ENCODE measurements around the gene ASCC2. TPM values are rescaled to one million over a fixed set of nuclear protein-coding genes. Genes with fewer than 3 reads are reported as not detected.

Gene ASCC2
- total and polyA plus RNA-seq, 5 donors from 2014 or later, result 39.3 to 94.0 (median 42.8) TPM

DNA sequence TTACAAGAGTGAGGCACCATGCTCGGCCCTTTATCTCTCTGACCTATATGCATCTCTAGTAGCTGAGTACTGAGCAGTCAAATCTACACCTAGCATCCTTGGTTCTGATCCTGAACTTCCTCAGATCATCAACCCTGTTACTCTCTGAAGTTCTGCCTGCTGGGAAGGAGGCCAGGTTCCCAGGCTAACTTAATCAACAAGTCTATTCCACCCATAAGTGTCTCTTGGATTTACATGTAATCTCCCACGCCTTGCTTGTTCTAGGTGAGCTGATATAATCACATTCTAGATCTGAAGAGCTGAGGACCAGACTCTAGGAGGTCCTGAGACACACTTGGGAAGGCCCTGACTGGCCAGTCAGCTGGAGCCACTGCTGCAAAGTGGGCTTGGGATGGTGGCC, 96.1 kb downstream of the ASCC2 start:
- Mint-ChIP-seq H3K4me1 (no peaks in the 10 kb centered on the region), H3K9me3 (no peaks in the 10 kb centered on the region), H3K36me3 (peaks cover 30% of the 10 kb centered on the region), H3K27ac (peak overlapping the region in 1 of 3 donors; percentile 52), H3K27me3 (no peaks in the 10 kb centered on the region), H3K4me3 (no peak overlapping the region)
- Histone ChIP-seq H3K4me3 (ENCODE audit: low read depth, low read length) (no peak overlapping the region), H3K27ac (ENCODE audit: insufficient read depth, low read length, poor library complexity, severe bottlenecking) (no peak overlapping the region), H3K4me1 (ENCODE audit: control insufficient read depth, insufficient read depth, low read length, poor library complexity, severe bottlenecking) (no peaks in the 10 kb centered on the region), H3K9me3 (ENCODE audit: control insufficient read depth in 2 of 2, low read length in 2 of 2) (no peaks in the 10 kb centered on the region), H3K36me3 (ENCODE audit: control insufficient read depth, insufficient read depth, low read length) (peaks cover 19% of the 10 kb centered on the region), H3K27me3 (ENCODE audit: control insufficient read depth, insufficient read depth, low read length) (no peaks in the 10 kb centered on the region)
- ATAC-seq (ENCODE audit: low read depth in 2 of 2) (no peak), DNase-seq (no peak)

DNA sequence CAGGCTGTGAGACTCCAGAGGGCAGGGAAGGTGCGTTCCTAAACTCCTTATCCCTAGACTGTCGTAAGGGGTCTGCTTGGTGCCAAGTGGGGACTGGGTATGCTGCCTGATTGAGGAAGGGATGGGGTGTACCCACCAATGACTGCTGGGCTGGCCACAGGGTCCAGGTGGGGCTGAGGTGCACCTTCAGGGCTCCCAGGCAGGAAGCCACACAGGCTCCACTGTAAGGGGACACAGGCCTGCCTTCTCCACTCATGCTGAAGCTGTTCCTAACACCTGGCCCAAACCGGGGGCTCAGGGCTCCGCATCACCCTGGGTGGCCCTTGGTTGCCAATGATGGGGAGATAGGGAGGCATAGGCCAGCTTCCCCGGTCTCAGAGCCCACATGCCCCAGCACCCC, 97.9 kb downstream of the ASCC2 start:
- Histone ChIP-seq H3K27ac (ENCODE audit: insufficient read depth, low read length, poor library complexity, severe bottlenecking) (no peak overlapping the region), H3K4me3 (ENCODE audit: low read depth, low read length) (no peak overlapping the region), H3K36me3 (ENCODE audit: control insufficient read depth, insufficient read depth, low read length) (peaks cover 15% of the 10 kb centered on the region), H3K9me3 (ENCODE audit: control insufficient read depth in 2 of 2, low read length in 2 of 2) (no peaks in the 10 kb centered on the region), H3K4me1 (ENCODE audit: control insufficient read depth, insufficient read depth, low read length, poor library complexity, severe bottlenecking) (no peaks in the 10 kb centered on the region), H3K27me3 (ENCODE audit: control insufficient read depth, insufficient read depth, low read length) (no peaks in the 10 kb centered on the region)
- no peak overlapping the region for H3K4me3 Mint-ChIP-seq
- no peaks in the 10 kb centered on the region for H3K9me3 Mint-ChIP-seq
- H3K27ac Mint-ChIP-seq, result peak overlapping the region in 1 of 3 donors; percentile 20
- H3K27me3 Mint-ChIP-seq, result no peaks in the 10 kb centered on the region
- H3K36me3 Mint-ChIP-seq, result peaks cover 22% of the 10 kb centered on the region
- no peak for DNase-seq
- no peak for ATAC-seq (ENCODE audit: low read depth in 2 of 2)
- no peaks in the 10 kb centered on the region for H3K4me1 Mint-ChIP-seq

DNA sequence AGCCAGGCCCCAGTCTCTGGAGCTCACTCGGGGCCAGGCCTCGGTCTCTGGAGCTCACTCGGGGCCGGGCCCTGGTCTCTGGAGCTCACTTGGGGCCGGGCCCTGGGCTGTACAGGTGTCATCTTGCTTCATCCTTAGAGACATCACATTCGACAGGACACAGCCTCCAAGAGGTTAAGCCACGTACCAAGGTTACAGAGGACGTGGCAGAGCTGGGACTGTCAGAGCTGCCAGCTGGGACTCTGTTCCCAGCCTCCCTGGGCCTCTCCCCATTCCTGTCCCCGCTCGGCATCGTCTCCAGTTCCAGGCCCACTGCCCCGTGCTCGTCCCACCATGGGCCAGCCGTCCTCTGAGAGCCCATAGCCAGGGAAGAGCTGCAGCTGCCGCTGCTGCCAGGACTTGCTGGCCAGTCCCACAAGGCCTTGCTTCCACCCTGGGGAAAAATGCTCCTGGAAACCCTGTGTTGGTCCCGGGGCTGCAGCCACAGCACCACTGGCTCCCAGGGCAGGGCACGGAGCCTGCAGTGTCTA, 98.7 kb downstream of the ASCC2 start:
- H3K27ac Mint-ChIP-seq, result no peak overlapping the region
- H3K4me1 Mint-ChIP-seq, result no peaks in the 10 kb centered on the region
- no peaks in the 10 kb centered on the region for H3K27me3 ChIP-seq (ENCODE audit: control insufficient read depth, insufficient read depth, low read length)
- H3K27ac ChIP-seq (ENCODE audit: insufficient read depth, low read length, poor library complexity, severe bottlenecking), result no peak overlapping the region
- no peak overlapping the region for H3K4me3 ChIP-seq (ENCODE audit: low read depth, low read length)
- peaks cover 15% of the 10 kb centered on the region for H3K36me3 ChIP-seq (ENCODE audit: control insufficient read depth, insufficient read depth, low read length)
- H3K4me3 Mint-ChIP-seq, result no peak overlapping the region
- DNase-seq (no peak), ATAC-seq (ENCODE audit: low read depth in 2 of 2) (no peak)
- H3K36me3 Mint-ChIP-seq, result peaks cover 18% of the 10 kb centered on the region
- H3K27me3 Mint-ChIP-seq, result no peaks in the 10 kb centered on the region
- no peaks in the 10 kb centered on the region for H3K9me3 ChIP-seq (ENCODE audit: control insufficient read depth in 2 of 2, low read length in 2 of 2)
- H3K4me1 ChIP-seq (ENCODE audit: control insufficient read depth, insufficient read depth, low read length, poor library complexity, severe bottlenecking), result no peaks in the 10 kb centered on the region
- no peaks in the 10 kb centered on the region for H3K9me3 Mint-ChIP-seq

Other genes with a start within 250 kb of the ASCC2 start
- gene NF2, start 234.6 kb downstream of the ASCC2 start, total RNA-seq, result 31.6 TPM
- 10 to 100 TPM; 16.4 to 20.0 (median 18.5) TPM for gene NF2, start 234.6 kb downstream of the ASCC2 start, polyA plus RNA-seq
- gene CABP7, start 118.3 kb downstream of the ASCC2 start, total RNA-seq, result 0.35 TPM
- under 1 TPM; 0.11 to 0.23 (median 0.16) TPM for gene CABP7, start 118.3 kb downstream of the ASCC2 start, polyA plus RNA-seq
- gene ZMAT5, start 71.3 kb downstream of the ASCC2 start, total RNA-seq, result 18.6 TPM
- gene ZMAT5, start 71.3 kb downstream of the ASCC2 start, polyA plus RNA-seq, result 10 to 100 TPM; 49.5 to 69.9 (median 62.9) TPM
- 49.0 TPM for gene UQCR10, start 70.9 kb downstream of the ASCC2 start, total RNA-seq
- 100 to 1,000 TPM; 296 to 420 (median 350) TPM for gene UQCR10, start 70.9 kb downstream of the ASCC2 start, polyA plus RNA-seq
- gene MTMR3, start 44.9 kb upstream of the ASCC2 start, total RNA-seq, result 64.4 TPM
- gene MTMR3, start 44.9 kb upstream of the ASCC2 start, polyA plus RNA-seq, result 10 to 100 TPM; 14.3 to 21.9 (median 17.7) TPM
- gene HORMAD2, start 242.2 kb upstream of the ASCC2 start, total RNA-seq, result not detected
- not detected for gene HORMAD2, start 242.2 kb upstream of the ASCC2 start, polyA plus RNA-seq

Measured in CD4-positive, CD25-positive, alpha-beta regulatory T cell (primary cell).